Heart left ventricle (tissue), 16 donors: ENCODE measurements around the gene OTOGL. TPM values are rescaled to one million over a fixed set of nuclear protein-coding genes. Genes with fewer than 3 reads are reported as not detected.

Experiments
- ATAC-seq, 4 donors: fragments of 200-7000 bp; cut with Tn5 transposase; one replicate each; pipeline ENCODE4 v1.9.1; 2020 to 2022; ENCODE audit warnings: moderate library complexity in 4 of 4, mild to moderate bottlenecking in 3 of 4, moderate number of reproducible peaks in 1 of 4
- DNase-seq, 5 donors: peaks; one replicate each; pipeline ENCODE4 v3.0.0-alpha.2; 2020
- H3K27ac ChIP-seq, 12 donors: fragments of 200-600 bp; sonication (generic) in 4 of 12; one replicate each; pipeline versions ENCODE4 v1.5.0 to v1.8.0; 2016 to 2022; ENCODE audit warnings: mild to moderate bottlenecking in 2 of 12
- H3K27me3 ChIP-seq, 9 donors: fragments of 200-600 bp; sonication (generic) in 2 of 9; one replicate each; pipeline versions ENCODE4 v1.5.1 to v1.8.0; 2016 to 2022; ENCODE audit warnings: mild to moderate bottlenecking in 3 of 9
- H3K36me3 ChIP-seq, 9 donors: fragments of 200-600 bp; sonication (generic) in 2 of 9; one replicate each; pipeline versions ENCODE4 v1.5.0 to v1.8.0; 2018 to 2022; ENCODE audit warnings: mild to moderate bottlenecking in 2 of 9
- H3K4me1 ChIP-seq, 12 donors: fragments of 200-600 bp; sonication (generic) in 4 of 12; one replicate each; pipeline versions ENCODE4 v1.5.0 to v1.8.0; 2016 to 2022; ENCODE audit warnings: mild to moderate bottlenecking in 3 of 12
- H3K4me3 ChIP-seq, 12 donors: fragments of 200-600 bp; sonication (generic) in 4 of 12; one replicate each; pipeline versions ENCODE4 v1.5.0 to v1.8.0; 2017 to 2022; ENCODE audit warnings: mild to moderate bottlenecking in 9 of 12, moderate library complexity in 4 of 12
- H3K9me3 ChIP-seq, 12 donors: fragments of 200-600 bp; sonication (generic) in 4 of 12; one replicate each; pipeline versions ENCODE4 v1.5.0 to v1.8.0; 2016 to 2022; ENCODE audit warnings: mild to moderate bottlenecking in 1 of 12
- CTCF ChIP-seq, 12 donors: fragments of 200-600 bp; sonication (generic) in 4 of 12; IDR thresholded peaks; one replicate each; pipeline versions ENCODE4 v1.5.0 to v1.8.0; 2018 to 2022; ENCODE audit warnings: antibody characterized with exemption in 12 of 12, mild to moderate bottlenecking in 5 of 12
- POLR2A ChIP-seq, 2 donors: fragments of 450-650 bp; IDR thresholded peaks; one replicate each; pipeline ENCODE4 v1.6.1; 2017; ENCODE audit warnings: antibody characterized with exemption in 2 of 2, mild to moderate bottlenecking in 2 of 2, moderate library complexity in 2 of 2
- WGBS, 4 donors: extraction: QIAGEN DNeasy Blood & Tissue Kit in 2 of 4; methylation state at CpG; one replicate each; pipeline versions ENCODE4 v1.1.5 to v1.1.7; 2013 to 2018; 5-methylcytosine and 5-hydroxymethylcytosine counted together
- intact Hi-C, 10 donors: fragments of 100-400 bp; cut with DNase I; formaldehyde crosslinking; loops; one replicate each; pipeline versions ENCODE4 v1.11.1 to v1.14.2; 2022
- polyA plus RNA-seq, 2 donors: library from polyadenylated mRNA; stranded (reverse); fragments of 200-250 nt; gene quantifications; one replicate each; pipeline ENCODE4 v1.2.3, GENCODE V29; 2013
- total RNA-seq, 9 donors: library from RNA; depleted of rRNA in 2 of 9; stranded (reverse); fragments of >200 nt in 2 of 9; fragmentation: NEBNext Ultra II Directional in 3 of 9; extraction: Animal tissue kit (Norgen Biotek cat#: 25700) in 3 of 9; gene quantifications; one replicate each; pipeline versions ENCODE4 v1.1.0 to v1.2.4, GENCODE V29; 2016 to 2023
- donor health status: ischemic (EF 13 %, LVEDD 7.1; RV severe dilation, severe dysfunction).
- donor health status: healthy with polysubstance abuse.
- donor health status: DM: no; HTN: yes; CAD: no.
- donor health status: DM: no; HTN: no; CAD: no.
- donor health status: ischemic (EF 25% LVEDD 6.9; RV normal size, moderate dysfunction).
- donor health status: ischemic (EF 25% LVEDD 5.7; RV mildly dilated, moderate dysfunction).
- donor health status: healthy.
- donor health status: DM: yes; HTN: yes; CAD: no.
- donor health status: ischemic (EF 35%, LVEDD 5.7; RV mildly dilated, moderate dysfunction).
- donor health status: nonischemic (EF 11% LVEDD 7.7; RV severe dilation, severe dysfunction).
- donor health status: DM: yes; HTN: yes; CAD: no.
- donor health status: PGD.
- donor health status: ischemic (EF 29% LVEDD 5.4; RV normal size, mild dysfunction).
- donor health status: nonischemic (EF 23%, LVEDD 6.1; RV moderate dilation, normal function).

OTOGL gene
- total and polyA plus RNA-seq, 11 donors: 0.05 to 1.3 (median 0.27) TPM

GRCh38 chr12:80151131-80151530 lies 51.8 kb downstream of the OTOGL start:
- Histone ChIP-seq H3K4me3 (no peak overlapping the region), H3K27me3 (no peaks in the 10 kb centered on the region), H3K36me3 (no peaks in the 10 kb centered on the region), H3K9me3 (no peaks in the 10 kb centered on the region), H3K27ac (no peak overlapping the region), H3K4me1 (no peaks in the 10 kb centered on the region)
- no peak for TF ChIP-seq CTCF (IDR thresholded peaks at IDR 0.05)
- no peak for TF ChIP-seq POLR2A (IDR thresholded peaks at IDR 0.05)
- no peak for ATAC-seq
- intact Hi-C loops: no loop called here
- 93 to 96% (median 96%) methylated on average over 2 of the region's 2 CpGs for WGBS, 4 donors
- DNase-seq: no peak

DNA sequence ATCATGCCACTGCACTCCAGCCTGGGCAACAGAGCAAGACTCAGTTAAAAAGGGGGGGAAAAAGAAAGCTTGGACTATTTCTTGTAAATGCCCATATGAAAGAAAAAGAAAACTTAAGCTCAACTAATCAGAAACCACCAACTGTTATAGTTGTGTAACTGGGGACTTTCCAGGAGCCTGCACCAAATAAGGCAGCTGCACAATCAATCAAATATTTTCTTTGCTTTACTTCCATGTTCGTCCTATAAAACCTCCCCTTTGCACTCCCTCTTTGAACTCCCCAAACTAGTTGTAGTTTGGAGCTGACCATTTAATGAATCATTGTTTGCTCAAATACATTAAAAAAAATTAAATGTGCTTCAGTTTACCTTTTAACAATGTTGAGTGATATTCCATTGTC lies 54.9 kb downstream of the OTOGL start:
- Histone ChIP-seq H3K27ac (no peak overlapping the region), H3K27me3 (no peaks in the 10 kb centered on the region), H3K36me3 (no peaks in the 10 kb centered on the region), H3K9me3 (no peaks in the 10 kb centered on the region), H3K4me1 (no peaks in the 10 kb centered on the region), H3K4me3 (no peak overlapping the region)
- DNase-seq: no peak
- 57 to 69% (median 63%) methylated on average over 1 of the region's 1 CpG for WGBS, 4 donors
- intact Hi-C loops: no loop called here
- TF ChIP-seq CTCF (IDR thresholded peaks at IDR 0.05): no peak
- no peak for TF ChIP-seq POLR2A (IDR thresholded peaks at IDR 0.05)
- no peak for ATAC-seq

- TF ChIP-seq POLR2A (IDR thresholded peaks at IDR 0.05): no peak
- no peak for TF ChIP-seq CTCF (IDR thresholded peaks at IDR 0.05)
- ATAC-seq: no peak
- Histone ChIP-seq H3K36me3 (no peaks in the 10 kb centered on the region), H3K4me3 (no peak overlapping the region), H3K4me1 (no peaks in the 10 kb centered on the region), H3K27ac (no peak overlapping the region), H3K27me3 (no peaks in the 10 kb centered on the region), H3K9me3 (no peaks in the 10 kb centered on the region)
- 76 to 89% (median 86%) methylated on average over 5 of the region's 5 CpGs for WGBS, 4 donors
- no peak for DNase-seq
- intact Hi-C loops: no loop called here
Measured at GRCh38 chr12:80156306-80156705, 57.0 kb downstream of the OTOGL start.

DNA sequence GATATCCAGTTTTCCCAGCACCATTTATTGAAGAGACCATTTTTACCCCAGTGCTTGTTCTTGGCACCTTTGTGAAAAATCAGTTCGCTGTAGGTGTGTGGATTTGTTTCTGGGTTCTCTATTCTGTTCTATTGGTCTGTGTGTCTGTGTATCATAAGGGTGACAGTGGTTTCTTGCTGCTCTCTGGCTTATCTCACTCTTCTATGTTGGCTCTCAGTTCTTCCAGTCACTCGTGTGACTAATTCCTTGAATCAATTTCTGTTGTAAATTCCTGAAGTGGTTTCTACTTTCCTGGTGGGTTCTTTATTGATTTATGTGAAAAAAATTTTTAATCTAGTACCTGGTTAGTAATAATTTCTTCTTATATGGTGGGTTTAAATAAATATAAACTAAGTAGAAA lies 58.3 kb downstream of the OTOGL start:
- H3K4me1 ChIP-seq: no peaks in the 10 kb centered on the region
- 25 to 40% (median 38%) methylated on average over 2 of the region's 2 CpGs for WGBS, 4 donors
- H3K36me3 ChIP-seq: no peaks in the 10 kb centered on the region
- intact Hi-C loops: no loop called here
- no peak for ATAC-seq
- no peak overlapping the region for H3K4me3 ChIP-seq
- H3K27ac ChIP-seq: no peak overlapping the region
- H3K9me3 ChIP-seq: no peaks in the 10 kb centered on the region
- no peak for DNase-seq
- TF ChIP-seq POLR2A (IDR thresholded peaks at IDR 0.05) (no peak), CTCF (IDR thresholded peaks at IDR 0.05) (no peak)
- no peaks in the 10 kb centered on the region for H3K27me3 ChIP-seq
